ENCODE data around the gene ADGRV1.

- no peak for TF ChIP-seq EP300 (IDR thresholded peaks at IDR 0.05; ENCODE audit: low read length)
- TF ChIP-seq CTCF (IDR thresholded peaks at IDR 0.05 in 2 of 3, conservative IDR thresholded peaks at IDR 0.05 in 1 of 3; ENCODE audit: insufficient read depth in 2 of 3, low read depth in 1 of 3, low read length in 3 of 3), result no peak
These were observed 586.7 kb downstream of the ADGRV1 start for GRCh38 chr5:91145333-91145620.

All from K562 (cell line).